HG02870 (cell line): Measurements from ENCODE around the gene SFRP2.
A peak's percentile ranks its signal among the peaks of the same experiment; 100 is the strongest.

Source experiments
- ATAC-seq: cut with Tn5 transposase; IDR thresholded peaks from one replicate; pipeline ENCODE4 v1.9.1; 2021; ENCODE audit warnings: mild to moderate bottlenecking, moderate library complexity; ENCODE audit not compliant: unreplicated experiment

SFRP2 gene, protein sequence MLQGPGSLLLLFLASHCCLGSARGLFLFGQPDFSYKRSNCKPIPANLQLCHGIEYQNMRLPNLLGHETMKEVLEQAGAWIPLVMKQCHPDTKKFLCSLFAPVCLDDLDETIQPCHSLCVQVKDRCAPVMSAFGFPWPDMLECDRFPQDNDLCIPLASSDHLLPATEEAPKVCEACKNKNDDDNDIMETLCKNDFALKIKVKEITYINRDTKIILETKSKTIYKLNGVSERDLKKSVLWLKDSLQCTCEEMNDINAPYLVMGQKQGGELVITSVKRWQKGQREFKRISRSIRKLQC

DNA sequence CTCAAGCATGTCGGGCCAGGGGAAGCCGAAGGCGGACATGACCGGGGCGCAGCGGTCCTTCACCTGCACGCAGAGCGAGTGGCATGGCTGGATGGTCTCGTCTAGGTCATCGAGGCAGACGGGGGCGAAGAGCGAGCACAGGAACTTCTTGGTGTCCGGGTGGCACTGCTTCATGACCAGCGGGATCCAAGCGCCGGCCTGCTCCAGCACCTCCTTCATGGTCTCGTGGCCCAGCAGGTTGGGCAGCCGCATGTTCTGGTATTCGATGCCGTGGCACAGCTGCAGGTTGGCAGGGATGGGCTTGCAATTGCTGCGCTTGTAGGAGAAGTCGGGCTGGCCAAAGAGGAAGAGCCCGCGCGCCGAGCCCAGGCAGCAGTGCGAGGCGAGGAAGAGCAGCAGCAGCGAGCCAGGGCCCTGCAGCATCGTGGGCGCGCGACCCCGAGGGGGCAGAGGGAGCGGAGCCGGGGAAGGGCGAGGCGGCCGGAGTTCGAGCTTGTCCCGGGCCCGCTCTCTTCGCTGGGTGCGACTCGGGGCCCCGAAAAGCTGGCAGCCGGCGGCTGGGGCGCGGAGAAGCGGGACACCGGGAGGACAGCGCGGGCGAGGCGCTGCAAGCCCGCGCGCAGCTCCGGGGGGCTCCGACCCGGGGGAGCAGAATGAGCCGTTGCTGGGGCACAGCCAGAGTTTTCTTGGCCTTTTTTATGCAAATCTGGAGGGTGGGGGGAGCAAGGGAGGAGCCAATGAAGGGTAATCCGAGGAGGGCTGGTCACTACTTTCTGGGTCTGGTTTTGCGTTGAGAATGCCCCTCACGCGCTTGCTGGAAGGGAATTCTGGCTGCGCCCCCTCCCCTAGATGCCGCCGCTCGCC lies at the start of gene SFRP2:
TSS of gene SFRP2 (minus strand) at position 671 of the 864 bp plus-strand sequence. CDS start at position 423, 248 bp downstream.
- ATAC-seq, result no peak

DNA sequence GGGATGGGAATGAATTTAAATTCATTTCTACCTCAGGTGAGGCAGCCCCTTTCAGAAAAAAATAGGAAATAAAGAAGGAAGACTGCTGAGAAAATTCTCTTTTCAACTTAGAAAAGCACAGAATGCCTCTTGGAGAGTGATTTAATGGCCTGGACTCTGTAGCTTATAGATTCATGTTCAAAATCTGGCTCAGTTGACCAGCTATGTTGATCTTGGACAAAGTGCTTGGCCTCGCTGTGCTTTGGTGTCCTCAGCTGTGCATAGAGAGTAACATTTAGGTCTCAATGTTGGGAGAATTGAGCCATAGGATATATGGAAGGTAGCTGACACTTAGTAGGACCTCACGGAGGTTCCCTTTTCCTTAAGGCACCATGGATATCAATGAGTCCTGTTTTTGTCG lies 49.7 kb upstream of the SFRP2 start:
- no peak for ATAC-seq

DNA sequence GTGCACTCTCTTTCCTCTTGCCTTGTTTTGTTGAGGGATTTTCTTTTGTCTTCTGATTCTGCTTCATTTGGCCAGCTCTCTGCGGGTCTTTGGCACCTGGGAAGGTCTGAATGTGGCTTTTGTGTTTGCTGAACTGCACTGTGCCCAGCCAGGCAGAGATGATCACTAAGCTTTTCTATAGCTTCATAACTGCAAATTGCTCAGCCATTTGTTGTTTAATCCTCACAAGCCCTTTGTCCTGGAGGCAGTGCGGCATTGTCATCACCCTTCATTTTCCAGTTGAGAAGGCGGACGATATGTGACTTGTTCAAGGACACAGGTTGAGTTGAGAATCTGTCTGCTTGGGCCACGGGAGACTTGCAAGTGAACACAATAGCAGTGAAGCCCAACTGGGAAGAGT lies 46.0 kb upstream of the SFRP2 start:
- ATAC-seq, result no peak

DNA sequence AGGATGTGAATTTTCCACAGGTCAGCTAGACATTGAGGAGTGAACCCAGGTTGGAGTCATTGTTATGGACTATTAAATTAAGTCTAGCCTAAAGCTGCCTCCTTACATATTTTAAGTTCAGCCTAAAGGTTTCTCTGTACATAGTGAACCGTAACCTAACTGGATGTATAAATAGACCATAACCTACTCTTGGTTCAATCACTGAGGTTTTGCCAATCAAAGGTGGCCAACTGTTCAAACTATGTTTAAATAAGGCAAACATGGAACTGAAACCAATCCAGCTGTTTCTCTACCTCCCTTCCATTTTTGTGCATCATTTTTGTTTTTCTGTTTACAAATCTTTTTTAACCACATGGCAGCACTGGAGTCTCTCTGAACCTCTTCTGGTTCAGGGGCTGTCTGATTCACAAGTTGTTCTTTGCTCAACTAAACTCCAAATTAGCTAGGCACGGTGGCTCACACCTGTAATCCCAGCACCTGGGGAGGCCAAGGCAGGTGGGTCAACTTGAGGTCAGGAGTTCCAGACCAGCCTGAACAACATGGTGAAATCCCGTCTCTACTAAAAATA lies 43.9 kb upstream of the SFRP2 start:
- no peak for ATAC-seq

DNA sequence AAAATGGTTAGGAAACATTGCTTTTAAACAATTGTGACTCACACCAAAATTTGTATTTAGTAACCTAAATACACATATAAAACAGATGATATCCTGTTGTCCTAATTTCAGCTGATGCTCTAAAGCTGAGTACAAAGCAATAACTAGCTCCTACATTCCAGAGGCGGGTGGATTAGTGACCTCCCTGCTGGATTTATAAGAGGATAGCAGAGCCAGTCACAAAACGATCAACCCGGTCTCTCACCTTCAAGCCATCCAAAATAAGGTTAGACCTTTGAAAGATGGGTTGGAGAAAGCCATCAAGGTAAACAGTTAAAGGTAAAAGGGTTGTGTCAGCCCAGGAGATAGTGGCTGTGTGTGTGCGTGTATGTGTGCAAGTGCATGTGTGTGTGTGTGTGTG lies 43.2 kb upstream of the SFRP2 start:
- no peak for ATAC-seq

DNA sequence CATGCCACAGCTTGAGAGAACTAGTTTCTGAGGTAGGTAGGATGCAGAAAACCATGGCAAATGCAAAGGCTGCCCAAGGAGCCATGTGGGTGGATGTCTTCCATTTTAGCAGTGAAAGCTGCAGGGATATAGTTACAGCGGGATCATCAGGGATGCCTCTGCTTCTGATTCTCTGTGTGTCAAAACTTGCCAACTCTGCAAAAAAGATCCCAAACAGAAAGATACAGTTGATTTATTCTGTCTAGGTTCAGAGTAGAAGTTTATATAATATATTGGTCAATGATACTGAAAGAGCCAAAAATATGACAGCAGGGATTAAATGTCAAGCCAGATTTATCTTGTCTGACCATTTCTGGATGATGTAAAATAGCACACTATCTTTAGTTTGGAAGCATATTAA lies 42.4 kb upstream of the SFRP2 start:
- no peak for ATAC-seq

DNA sequence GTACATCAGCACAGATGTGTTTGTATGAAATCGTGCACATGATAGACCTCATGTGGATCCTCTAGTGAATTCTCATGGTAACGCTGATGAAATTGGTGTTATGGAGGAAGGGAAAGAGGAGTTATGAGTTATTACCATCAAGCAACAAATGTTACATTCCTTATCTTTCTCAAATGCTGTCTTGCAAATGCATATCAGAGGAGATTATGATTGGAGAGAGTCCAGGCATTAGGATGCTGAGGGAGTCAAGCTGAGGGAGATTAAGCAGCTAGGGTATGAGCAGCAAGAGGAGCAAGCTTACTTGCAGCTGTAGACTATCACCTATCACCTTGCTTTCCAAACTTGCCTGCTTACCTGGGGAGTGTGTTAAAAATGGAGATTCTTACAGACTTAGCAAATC lies 36.8 kb upstream of the SFRP2 start:
- no peak for ATAC-seq

DNA sequence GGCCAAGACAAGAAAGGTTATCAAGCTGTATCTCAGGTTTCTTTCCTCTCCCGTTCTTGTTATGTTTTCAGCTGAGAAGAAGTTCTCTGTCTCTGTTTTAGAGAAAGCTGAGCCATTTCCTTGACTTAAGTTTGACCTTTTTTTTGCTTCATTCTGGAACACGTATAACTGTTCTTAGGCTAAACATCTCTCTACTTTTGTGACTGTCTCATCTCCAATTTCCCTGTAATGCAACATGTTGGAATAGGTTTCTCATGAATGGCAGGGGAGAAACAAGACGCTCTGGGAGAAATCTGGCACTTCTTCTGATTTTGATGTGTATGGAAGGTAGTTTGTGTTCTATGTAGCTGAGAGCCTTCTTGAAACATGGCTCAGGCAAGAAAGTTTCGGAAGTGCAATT lies 36.2 kb upstream of the SFRP2 start:
- ATAC-seq, result no peak

DNA sequence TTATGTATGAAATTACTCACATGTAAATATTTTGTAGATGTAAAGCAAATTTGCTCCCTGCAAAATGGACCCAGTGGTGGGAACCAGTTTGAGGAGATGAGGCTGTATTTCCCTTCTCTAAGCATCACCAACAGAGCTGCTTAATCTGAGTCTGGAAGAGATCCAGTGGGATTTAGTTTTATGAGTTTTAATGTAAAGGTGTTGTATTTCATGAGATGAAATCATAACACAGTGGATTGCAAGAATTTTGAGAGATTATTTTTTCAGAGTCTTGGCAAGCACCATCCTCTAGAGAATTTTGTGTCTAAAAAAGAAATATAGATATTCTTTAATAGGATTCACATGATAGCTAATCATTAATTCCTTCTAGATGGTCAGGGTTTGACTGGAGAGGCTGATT lies 35.6 kb upstream of the SFRP2 start:
- no peak for ATAC-seq

DNA sequence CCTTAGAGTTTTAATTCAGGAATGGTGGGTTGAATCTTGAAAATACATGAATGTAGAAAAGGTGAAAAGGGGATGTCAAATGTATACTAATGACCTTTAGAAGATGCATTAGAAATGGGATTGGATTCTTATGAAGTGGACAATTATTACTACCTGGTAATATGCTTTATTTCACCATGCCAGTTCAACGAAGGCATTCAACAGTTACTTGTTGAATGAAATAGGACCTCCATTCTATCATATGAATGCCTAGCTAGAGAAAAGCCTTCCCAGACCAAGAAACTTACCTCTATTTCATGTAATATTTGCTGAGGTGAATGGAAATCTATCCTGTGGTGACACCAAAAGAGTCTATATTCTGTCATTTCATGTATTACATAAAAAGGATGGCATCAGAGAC lies 34.6 kb upstream of the SFRP2 start:
- ATAC-seq, result no peak

DNA sequence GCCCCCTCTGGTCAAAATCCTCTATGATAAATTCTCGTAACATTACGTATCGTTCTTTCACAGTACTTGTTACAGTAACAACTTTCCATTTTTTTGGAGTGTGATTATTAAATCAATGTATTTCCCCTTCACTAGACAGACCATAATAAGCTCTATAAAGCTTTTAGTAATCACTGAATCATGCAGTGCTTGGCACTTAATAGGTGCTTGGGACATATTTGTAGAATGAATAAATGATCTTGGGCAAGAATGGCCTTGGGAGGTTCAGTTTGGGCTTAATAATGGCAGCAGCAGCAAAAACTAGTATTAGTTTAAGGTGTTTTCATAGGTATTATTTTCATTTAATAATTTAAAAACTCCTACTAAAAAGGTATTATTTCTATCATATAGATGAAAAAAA lies 33.4 kb upstream of the SFRP2 start:
- ATAC-seq, result no peak

DNA sequence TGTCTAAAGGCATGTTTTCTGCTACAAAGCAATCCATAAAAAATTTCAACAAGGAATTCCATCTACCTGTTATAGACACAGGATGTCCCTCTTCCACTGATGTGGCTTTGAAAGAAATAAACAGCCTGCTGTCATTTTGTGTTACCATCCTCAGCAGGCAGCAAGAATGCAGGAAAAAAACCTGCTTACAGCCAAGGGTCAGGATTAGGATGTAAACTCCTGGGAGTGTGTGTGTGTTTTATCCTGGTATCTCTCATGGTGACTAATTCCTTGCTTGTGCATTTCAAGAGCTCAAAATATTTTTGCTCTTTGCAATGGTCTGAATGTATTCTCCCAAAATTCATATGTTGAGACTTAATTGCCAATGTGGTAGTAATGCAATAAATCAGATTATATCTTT lies 28.6 kb upstream of the SFRP2 start:
- no peak for ATAC-seq

DNA sequence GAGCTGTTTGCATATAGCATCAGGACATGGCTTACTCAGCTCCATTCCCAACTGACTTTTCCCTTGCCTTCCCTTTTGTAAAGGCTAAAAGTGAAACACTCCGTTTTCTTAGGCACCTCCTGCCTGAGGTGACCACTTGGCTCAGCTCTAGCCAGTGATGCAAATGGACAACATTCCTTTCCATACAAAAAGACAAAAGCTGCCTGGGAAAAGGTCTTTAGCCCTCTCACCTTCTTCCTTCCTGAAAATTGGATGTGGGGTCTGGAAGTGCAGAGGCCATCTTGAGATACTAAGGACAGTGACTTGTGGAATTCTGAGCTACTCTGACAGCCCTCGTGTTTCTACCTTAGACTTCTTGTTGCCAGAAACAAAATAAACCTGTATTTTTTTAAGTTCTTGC lies 27.7 kb upstream of the SFRP2 start:
- no peak for ATAC-seq

DNA sequence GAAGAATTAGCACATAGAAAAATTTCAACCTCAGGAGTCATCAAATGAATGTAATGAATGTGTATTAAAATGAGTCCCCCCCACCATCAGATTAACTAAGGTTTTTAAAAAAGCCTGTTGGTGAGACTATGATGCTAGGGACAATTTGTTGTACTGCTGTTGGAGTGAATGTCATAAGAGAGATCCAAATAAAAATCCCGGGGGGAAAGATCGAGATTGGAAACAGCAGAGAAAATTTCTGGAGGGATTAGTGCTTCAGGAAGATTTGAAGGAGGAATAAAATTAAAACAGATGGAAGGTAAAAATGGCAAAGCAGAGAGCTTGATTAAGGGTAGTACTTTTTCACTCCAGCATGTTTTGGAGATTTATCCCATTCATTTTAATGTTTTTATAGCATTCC lies 25.9 kb upstream of the SFRP2 start:
- ATAC-seq, result no peak

DNA sequence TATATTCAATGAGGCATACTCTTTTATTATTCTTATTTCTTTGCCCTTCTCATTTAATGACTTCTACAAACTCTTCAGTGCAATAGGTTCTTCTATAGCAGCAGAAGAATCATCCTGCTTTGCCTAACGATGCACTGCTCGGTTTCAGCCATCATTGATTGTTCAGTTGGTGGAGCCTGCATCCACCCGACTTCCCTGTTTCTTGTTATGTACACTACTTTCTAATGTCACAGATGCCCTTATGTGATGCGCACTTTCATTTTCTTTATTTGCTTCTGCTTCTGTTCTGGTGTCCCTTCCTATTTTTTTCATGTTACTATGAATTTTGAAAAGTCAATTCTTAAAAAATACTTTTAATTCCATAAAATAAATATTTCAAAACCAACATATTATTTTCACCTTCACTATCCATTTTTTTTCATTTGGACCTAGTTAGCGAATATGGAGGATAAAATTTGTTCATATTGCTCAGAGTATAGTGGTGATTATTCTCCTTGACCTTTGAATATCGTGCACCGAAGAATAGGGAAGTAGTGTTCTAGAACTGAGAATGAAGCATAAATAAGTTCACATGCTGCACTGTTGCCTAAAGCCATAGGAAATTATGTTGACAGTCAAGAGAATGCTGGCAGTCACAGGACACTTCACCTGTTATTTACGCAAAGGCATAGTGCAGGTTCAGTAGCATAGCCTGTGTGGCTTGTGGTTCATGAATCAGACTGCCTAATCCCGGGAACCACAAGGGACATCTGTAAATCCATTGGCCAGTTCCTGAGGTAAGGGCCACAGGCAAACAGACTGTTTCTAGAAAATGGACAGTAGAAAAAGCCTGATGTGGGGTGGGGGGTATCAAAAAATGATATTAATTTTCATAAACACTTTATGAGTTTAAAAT lies 21.3 kb upstream of the SFRP2 start:
- ATAC-seq, result peak; percentile 41

DNA sequence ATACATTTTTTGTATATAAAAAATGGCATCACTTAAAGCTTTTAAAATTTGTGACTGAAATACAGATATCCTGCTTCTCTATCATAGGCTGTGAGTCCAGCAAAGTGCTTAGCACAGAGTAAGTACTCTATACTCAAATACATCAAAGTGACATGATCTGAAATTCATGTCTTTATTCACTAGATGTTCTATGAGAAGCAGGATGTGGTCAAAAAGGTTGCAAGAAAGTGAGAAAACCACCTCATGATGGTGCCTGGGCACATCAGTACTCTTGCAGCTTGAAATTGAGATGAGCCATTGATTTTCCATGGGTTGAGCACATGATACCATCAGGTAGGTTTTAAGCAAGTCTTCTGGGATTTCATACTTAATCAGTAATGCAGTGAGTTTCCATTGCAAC lies 20.4 kb upstream of the SFRP2 start:
- no peak for ATAC-seq

DNA sequence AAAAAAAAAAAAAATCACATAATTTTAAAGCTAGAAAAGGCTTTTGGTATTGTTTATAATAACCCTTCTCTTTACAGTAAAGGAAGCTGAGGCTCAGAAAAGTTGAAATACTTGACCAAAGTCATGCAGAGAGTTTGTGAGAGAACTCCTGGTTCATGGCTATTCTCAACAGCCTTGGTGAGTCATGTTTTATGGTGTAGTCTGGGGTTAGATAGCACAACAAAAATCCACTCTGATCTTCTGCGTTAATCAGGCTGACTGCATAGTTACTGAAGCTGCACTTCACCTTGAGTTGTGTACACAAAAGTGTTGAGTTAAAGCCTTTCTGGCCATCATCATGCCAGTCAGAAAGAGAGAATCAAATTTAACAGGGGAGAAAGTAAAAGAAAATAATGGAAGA lies 19.3 kb upstream of the SFRP2 start:
- no peak for ATAC-seq

DNA sequence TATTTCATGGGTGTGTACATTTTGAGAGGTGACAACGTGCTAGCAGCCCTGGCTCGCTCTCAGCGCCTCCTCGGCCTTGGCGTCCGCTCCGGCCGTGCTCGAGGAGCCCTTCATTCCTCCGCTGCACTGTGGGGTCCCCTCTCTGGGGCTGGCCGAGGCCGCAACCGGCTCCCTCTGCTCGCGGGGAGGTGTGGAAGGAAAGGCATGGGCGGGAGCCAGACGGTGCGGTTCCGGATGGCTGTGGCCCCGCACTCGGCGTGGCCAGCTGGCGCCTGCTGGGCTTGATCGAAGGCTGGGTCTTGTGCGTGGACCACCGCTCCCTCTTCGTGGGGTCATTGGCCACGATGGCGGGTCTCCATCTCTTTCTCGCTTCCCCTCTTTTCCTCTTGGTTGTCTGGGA lies 17.2 kb upstream of the SFRP2 start:
- ATAC-seq, result no peak

DNA sequence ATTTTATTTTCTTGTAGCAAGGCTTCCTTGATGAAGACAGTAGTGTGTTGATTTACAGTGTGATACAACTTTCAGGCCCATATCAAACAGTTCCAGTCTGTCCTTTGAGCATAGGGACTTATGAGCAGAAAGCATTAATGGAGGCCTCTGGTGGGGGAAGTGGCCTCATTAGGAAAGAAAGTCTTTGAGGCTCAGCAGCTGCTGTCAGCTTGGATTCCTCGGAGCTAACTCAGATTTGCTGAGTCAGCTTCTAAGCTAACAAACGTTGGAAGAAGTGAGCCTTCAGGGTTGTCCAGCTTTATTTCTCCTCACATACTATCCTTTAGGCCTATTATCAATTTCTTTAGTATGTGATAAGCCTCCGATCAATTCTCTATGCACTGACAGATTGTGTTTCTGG lies 15.8 kb upstream of the SFRP2 start:
- ATAC-seq, result no peak

DNA sequence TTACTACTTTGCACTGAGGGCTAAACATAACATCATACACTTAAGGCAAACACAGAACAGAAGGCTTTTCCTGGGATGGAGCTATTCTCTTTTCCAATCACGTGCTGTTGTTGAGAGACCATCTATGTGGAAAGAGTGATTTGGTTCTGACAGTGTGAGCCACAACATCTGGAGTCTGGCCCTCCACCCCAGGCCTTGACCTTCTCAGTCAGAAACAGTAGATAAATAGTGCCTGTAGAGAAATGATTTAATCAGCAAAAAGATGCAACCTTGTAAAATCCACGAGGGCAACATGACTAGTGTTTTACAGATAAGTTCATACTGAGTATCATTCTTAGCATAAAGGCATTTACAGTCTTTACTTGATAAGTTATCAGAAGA lies 10.8 kb upstream of the SFRP2 start:
- no peak for ATAC-seq
